ENCODE measurements around the gene CTXND2. TPM values are rescaled to one million over a fixed set of nuclear protein-coding genes. Genes with fewer than 3 reads are reported as not detected.

Gene CTXND2
- polyA plus RNA-seq, 1 donor (not counting 4 experiments of a cell fraction or from before 2014, with no cell fraction given), result not detected

- Histone ChIP-seq H3K4me2 (ENCODE audit: control insufficient read depth, extremely low read depth, insufficient read depth, low read depth, low read length) (no peak overlapping the region), H2AFZ (ENCODE audit: control insufficient read depth, low read length) (no peak overlapping the region), H3K4me3 (ENCODE audit: control insufficient read depth in 2 of 3, extremely low read depth in 1 of 3, insufficient read depth in 2 of 3, low read depth in 1 of 3, low read length in 3 of 3) (no peak overlapping the region), H3K9me3 (ENCODE audit: control insufficient read depth, low read depth, low read length) (no peaks in the 10 kb centered on the region), H3K9ac (ENCODE audit: control insufficient read depth, extremely low read depth, insufficient read depth, low read length) (no peak overlapping the region), H3K27ac (ENCODE audit: control insufficient read depth, insufficient read depth, low read length) (no peak overlapping the region), H4K20me1 (ENCODE audit: control insufficient read depth, extremely low read depth, insufficient read depth, low read length) (no peaks in the 10 kb centered on the region), H3K27me3 (ENCODE audit: control insufficient read depth, extremely low read depth, insufficient read depth, low read length) (no peaks in the 10 kb centered on the region), H3K79me2 (ENCODE audit: control insufficient read depth, insufficient read depth, low read length) (no peaks in the 10 kb centered on the region), H3K4me1 (ENCODE audit: control insufficient read depth, extremely low read depth, insufficient read depth, low read length) (no peaks in the 10 kb centered on the region), H3K9me1 (ENCODE audit: control insufficient read depth, extremely low read depth, insufficient read depth, low read length) (no peaks in the 10 kb centered on the region), H3K36me3 (ENCODE audit: control insufficient read depth in 2 of 2, extremely low read depth in 1 of 2, insufficient read depth in 2 of 2, low read length in 2 of 2) (peaks cover 23 to 29% of the 10 kb centered on the region in 2 experiments)
- TF ChIP-seq, protein P1, sequence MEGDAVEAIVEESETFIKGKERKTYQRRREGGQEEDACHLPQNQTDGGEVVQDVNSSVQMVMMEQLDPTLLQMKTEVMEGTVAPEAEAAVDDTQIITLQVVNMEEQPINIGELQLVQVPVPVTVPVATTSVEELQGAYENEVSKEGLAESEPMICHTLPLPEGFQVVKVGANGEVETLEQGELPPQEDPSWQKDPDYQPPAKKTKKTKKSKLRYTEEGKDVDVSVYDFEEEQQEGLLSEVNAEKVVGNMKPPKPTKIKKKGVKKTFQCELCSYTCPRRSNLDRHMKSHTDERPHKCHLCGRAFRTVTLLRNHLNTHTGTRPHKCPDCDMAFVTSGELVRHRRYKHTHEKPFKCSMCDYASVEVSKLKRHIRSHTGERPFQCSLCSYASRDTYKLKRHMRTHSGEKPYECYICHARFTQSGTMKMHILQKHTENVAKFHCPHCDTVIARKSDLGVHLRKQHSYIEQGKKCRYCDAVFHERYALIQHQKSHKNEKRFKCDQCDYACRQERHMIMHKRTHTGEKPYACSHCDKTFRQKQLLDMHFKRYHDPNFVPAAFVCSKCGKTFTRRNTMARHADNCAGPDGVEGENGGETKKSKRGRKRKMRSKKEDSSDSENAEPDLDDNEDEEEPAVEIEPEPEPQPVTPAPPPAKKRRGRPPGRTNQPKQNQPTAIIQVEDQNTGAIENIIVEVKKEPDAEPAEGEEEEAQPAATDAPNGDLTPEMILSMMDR (optimal IDR thresholded peaks at IDR 0.05 in 1 of 3, IDR thresholded peaks at IDR 0.05 in 1 of 3, conservative IDR thresholded peaks at IDR 0.05 in 1 of 3; ENCODE audit: extremely low read depth in 1 of 3, insufficient read depth in 2 of 3, low read length in 3 of 3), result no peak
- TF ChIP-seq EZH2 (IDR thresholded peaks at IDR 0.05; ENCODE audit: low read length), result no peak
- no peak for FAIRE-seq
- no peak for DNase-seq (ENCODE audit: low read depth, low spot score)
- dilution Hi-C loops (cut with MboI; ENCODE audit: extremely low pct_ligation_motif_present, low sequenced_read_pairs), result no loop called here
Measured at GRCh38 chr1:150960646-150961045, 73.7 kb downstream of the CTXND2 start.

- no peaks in the 10 kb centered on the region for H3K4me1 ChIP-seq (ENCODE audit: control insufficient read depth, extremely low read depth, insufficient read depth, low read length)
- H2AFZ ChIP-seq (ENCODE audit: control insufficient read depth, low read length), result no peak overlapping the region
- dilution Hi-C loops (cut with MboI; ENCODE audit: extremely low pct_ligation_motif_present, low sequenced_read_pairs), result no loop called here
- H3K4me2 ChIP-seq (ENCODE audit: control insufficient read depth, extremely low read depth, insufficient read depth, low read depth, low read length), result no peak overlapping the region
- H3K4me3 ChIP-seq (ENCODE audit: control insufficient read depth in 2 of 3, extremely low read depth in 1 of 3, insufficient read depth in 2 of 3, low read depth in 1 of 3, low read length in 3 of 3), result no peak overlapping the region
- no peaks in the 10 kb centered on the region for H4K20me1 ChIP-seq (ENCODE audit: control insufficient read depth, extremely low read depth, insufficient read depth, low read length)
- peaks cover 34 to 39% of the 10 kb centered on the region in 2 experiments for H3K36me3 ChIP-seq (ENCODE audit: control insufficient read depth in 2 of 2, extremely low read depth in 1 of 2, insufficient read depth in 2 of 2, low read length in 2 of 2)
- DNase-seq (ENCODE audit: low read depth, low spot score) (no peak), FAIRE-seq (no peak)
- H3K27me3 ChIP-seq (ENCODE audit: control insufficient read depth, extremely low read depth, insufficient read depth, low read length), result no peaks in the 10 kb centered on the region
- H3K79me2 ChIP-seq (ENCODE audit: control insufficient read depth, insufficient read depth, low read length), result no peaks in the 10 kb centered on the region
- H3K9me1 ChIP-seq (ENCODE audit: control insufficient read depth, extremely low read depth, insufficient read depth, low read length), result no peaks in the 10 kb centered on the region
- no peaks in the 10 kb centered on the region for H3K9me3 ChIP-seq (ENCODE audit: control insufficient read depth, low read depth, low read length)
- TF ChIP-seq, protein P1 (optimal IDR thresholded peaks at IDR 0.05 in 1 of 3, IDR thresholded peaks at IDR 0.05 in 1 of 3, conservative IDR thresholded peaks at IDR 0.05 in 1 of 3; ENCODE audit: extremely low read depth in 1 of 3, insufficient read depth in 2 of 3, low read length in 3 of 3), result no peak
- TF ChIP-seq EZH2 (IDR thresholded peaks at IDR 0.05; ENCODE audit: low read length), result no peak
- no peak overlapping the region for H3K9ac ChIP-seq (ENCODE audit: control insufficient read depth, extremely low read depth, insufficient read depth, low read length)
- no peak overlapping the region for H3K27ac ChIP-seq (ENCODE audit: control insufficient read depth, insufficient read depth, low read length)
Measured at GRCh38 chr1:150961756-150962155, 74.8 kb downstream of the CTXND2 start.

Other genes starting within 250 kb of the CTXND2 start
- 14.0 to 22.2 TPM (median 19.5 TPM) in 3 replicates for gene GOLPH3L, start 190.0 kb upstream of the CTXND2 start, polyA plus RNA-seq
- 1.4 to 3.3 TPM (median 2.4 TPM) in 3 replicates for gene HORMAD1, start 166.2 kb upstream of the CTXND2 start, polyA plus RNA-seq
- 1.4 to 1.8 TPM (median 1.7 TPM) in 3 replicates for gene CTSS, start 121.4 kb upstream of the CTXND2 start, polyA plus RNA-seq
- 20.0 to 71.7 TPM (median 40.5 TPM) in 3 replicates for gene CTSK, start 78.9 kb upstream of the CTXND2 start, polyA plus RNA-seq
- 17.8 to 22.1 TPM (median 19.6 TPM) in 3 replicates for gene ARNT, start 10.5 kb upstream of the CTXND2 start, polyA plus RNA-seq
- gene SETDB1, start 39.2 kb downstream of the CTXND2 start, polyA plus RNA-seq, result 27.0 to 31.3 TPM (median 27.1 TPM) in 3 replicates
- 75.0 to 172 TPM (median 121 TPM) in 3 replicates for gene CERS2, start 87.7 kb downstream of the CTXND2 start, polyA plus RNA-seq
- gene ANXA9, start 95.2 kb downstream of the CTXND2 start, polyA plus RNA-seq, result 0.68 to 0.85 TPM (median 0.76 TPM) in 3 replicates
- gene MINDY1, start 119.8 kb downstream of the CTXND2 start, polyA plus RNA-seq, result 11.2 to 20.4 TPM (median 11.6 TPM) in 3 replicates
- 14.4 to 16.4 TPM (median 15.4 TPM) in 3 replicates for gene PRUNE1, start 121.3 kb downstream of the CTXND2 start, polyA plus RNA-seq
- 4.6 to 25.8 TPM (median 9.8 TPM) in 3 replicates for gene BNIPL, start 149.4 kb downstream of the CTXND2 start, polyA plus RNA-seq
- 0.26 to 0.40 TPM (median 0.39 TPM) in 3 replicates for gene C1orf56, start 160.6 kb downstream of the CTXND2 start, polyA plus RNA-seq
- 127 to 151 TPM (median 138 TPM) in 3 replicates for gene CDC42SE1, start 172.5 kb downstream of the CTXND2 start, polyA plus RNA-seq
- gene MLLT11, start 173.3 kb downstream of the CTXND2 start, polyA plus RNA-seq, result 8.8 to 16.4 TPM (median 10.8 TPM) in 3 replicates
- 11.5 to 13.3 TPM (median 11.8 TPM) in 3 replicates for gene GABPB2, start 183.6 kb downstream of the CTXND2 start, polyA plus RNA-seq

All from keratinocyte (primary cell).